Measurements from ENCODE around the gene ROS1. TPM values are rescaled to one million over a fixed set of nuclear protein-coding genes. Genes with fewer than 3 reads are reported as not detected.
"Not testable (repeated sequence)": the region's sequence is repeated elsewhere in the genome, so short reads cannot be mapped to it uniquely, and the experiment has no call there.

ROS1 gene
- polyA plus RNA-seq (ENCODE audit: insufficient read length in 3 of 3) = under 1 TPM; 0.08 to 0.14 (median 0.14) TPM
- long read RNA-seq, donor 1 = 0 reads
- long read RNA-seq, donor 2 = 0 reads
- long read RNA-seq, donor 3 = 0 reads
- long read RNA-seq, donor 4 = 0 reads
- long read RNA-seq, donor 5 = 0 reads
- long read RNA-seq, donor 6 = 0 reads
- long read RNA-seq, donor 7 = 0 reads
- long read RNA-seq, donor 8 = 0 reads
- long read RNA-seq, donor 9 = 0 reads
- long read RNA-seq, donor 10 = 0 reads
- long read RNA-seq, donor 11 = 0 reads
- long read RNA-seq, donor 12 = 0 reads
- long read RNA-seq, donor 13 = 0 reads
- long read RNA-seq, donor 14 = 0 reads
- long read RNA-seq, donor 15 = 0 reads
- long read RNA-seq, donor 16 = 0 reads

DNA sequence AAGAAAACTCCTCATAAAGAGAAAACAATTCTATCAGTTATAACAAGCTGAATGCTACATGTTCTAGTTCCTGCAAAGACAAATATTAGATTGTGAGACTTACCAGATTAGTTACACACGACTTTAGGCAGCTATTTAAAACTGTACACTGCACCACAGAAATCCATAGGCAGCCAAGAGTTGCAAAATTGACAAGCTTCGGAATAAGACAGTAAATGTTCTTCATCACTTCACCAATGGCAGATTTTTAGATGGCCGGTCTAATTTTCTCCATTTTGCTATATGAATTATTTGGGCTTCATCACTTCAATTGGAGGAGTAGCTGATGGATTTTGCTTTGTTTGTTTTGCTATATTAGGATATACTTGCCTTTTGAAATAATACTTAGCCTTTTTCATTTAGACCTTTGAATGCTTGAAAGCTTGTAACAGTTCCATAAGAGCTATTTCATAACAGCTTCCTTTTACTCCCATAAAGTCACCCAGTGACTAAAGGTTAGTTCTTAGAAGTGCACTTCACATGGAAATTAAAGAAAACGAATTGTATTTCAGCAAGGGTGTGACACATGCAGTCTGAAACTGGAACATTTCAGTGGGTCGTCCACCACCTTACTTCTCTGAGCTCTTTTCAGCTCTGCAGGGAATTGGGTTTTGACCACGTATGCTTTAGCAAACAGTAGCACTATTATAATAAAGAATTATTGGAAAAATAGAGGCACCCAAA, at the start of gene ROS1:
ROS1 (minus strand) TSS at position 512 of the 723 bp plus-strand sequence; CDS start at position 226, 286 bp downstream.
- no peak for DNase-seq (ENCODE audit: extremely low read depth in 1 of 11, low read depth in 9 of 11, low spot score in 4 of 11)

DNA sequence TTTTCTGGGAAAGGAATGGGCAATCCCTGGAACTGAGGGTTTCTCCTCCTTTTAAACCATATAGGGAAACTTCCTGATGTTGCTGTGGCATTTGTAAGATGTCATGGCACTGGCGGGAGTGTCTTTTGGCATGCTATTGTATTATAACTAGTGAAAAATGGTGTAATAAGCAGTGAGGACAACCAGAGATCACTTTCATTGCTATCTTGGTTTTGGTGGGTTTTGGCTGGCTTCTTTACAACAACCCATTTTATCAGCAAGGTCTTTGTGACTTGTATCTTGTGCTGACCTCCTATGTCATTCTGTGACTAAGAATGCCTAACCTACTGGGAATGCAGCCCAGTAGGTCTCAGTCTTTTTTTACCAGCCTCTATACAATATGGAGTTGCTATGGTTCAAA, 47.7 kb upstream of the ROS1 start:
- DNase-seq (ENCODE audit: extremely low read depth in 1 of 11, low read depth in 9 of 11, low spot score in 4 of 11) = no peak

DNA sequence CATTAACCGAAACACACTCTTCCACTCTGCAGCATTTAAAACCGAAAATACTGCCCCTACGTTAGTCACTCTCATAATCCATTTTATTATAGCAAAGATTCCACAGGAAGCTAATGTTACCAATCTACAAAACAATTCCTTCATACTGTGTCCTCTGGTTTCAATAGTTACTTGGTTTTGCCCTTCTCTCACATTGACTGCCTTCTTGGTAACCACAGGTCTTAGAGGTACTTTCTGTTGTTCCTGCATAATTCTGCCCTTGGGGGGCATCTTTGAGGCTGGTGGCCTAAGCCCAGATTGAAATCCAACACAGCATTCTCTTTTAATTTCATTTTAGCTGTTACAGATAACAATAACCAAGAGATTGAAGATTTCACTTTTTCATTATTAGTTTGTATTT, 46.9 kb upstream of the ROS1 start:
- no peak for DNase-seq (ENCODE audit: extremely low read depth in 1 of 11, low read depth in 9 of 11, low spot score in 4 of 11)

DNA sequence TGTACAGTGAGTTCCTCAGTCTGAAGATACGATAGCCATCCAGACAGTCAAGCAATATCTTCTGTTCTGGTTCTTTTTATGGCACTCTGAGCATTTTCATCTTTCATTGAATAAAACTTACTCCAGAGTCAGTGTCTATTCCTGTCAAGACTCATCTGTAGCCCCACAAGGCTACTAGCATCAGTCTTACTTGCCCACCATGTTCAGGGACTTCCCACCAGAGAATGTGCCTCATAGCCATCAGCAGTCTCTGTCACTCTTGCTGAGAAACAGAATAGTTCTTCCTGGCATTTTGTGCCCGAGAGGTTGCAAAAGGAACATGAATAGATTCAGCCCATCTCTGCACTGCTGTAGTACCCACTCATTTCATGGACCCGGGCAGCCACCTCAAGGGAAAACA, 44.0 kb upstream of the ROS1 start:
- DNase-seq (ENCODE audit: extremely low read depth in 1 of 11, low read depth in 9 of 11, low spot score in 4 of 11) = no peak

DNA sequence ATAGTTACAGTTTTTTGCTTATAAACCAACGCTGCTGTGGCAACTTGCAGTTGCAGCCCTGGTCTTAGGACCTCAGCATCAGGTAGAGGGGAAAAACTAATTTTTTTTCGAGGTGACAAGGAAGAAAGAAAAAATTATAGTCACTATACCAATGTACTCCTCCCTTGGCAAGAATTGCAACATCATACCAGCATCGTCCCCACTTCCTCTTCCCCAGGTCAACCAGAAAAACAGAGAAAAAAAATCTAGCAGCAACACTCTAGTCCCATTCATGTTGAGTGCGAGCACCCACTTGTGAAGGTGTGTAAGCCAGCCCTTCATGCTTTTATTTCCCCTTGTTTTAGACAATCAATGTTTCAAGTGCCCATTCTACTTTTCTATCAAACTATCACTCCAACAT, 43.6 kb upstream of the ROS1 start:
- DNase-seq (ENCODE audit: extremely low read depth in 1 of 11, low read depth in 9 of 11, low spot score in 4 of 11) = no peak

DNA sequence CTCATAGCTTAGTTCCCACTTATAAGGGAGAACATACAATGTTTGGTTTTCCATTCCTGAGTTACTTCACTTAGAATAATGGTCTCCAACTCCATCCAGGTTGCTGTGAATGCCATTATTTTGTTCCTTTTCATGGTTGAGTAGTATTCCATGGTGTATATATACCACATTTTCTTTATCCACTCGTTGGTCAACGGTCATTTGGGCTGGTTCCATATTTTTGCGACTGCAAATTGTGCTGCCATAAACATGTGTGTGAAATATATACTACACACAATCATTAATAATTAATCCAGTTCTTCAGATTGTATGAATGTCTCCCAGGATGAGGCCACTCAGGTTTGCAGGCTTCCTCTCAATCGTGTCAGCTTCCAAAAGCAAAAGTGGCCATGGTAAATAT, 42.8 kb upstream of the ROS1 start:
- DNase-seq (ENCODE audit: extremely low read depth in 1 of 11, low read depth in 9 of 11, low spot score in 4 of 11) = not testable (repeated sequence)

DNA sequence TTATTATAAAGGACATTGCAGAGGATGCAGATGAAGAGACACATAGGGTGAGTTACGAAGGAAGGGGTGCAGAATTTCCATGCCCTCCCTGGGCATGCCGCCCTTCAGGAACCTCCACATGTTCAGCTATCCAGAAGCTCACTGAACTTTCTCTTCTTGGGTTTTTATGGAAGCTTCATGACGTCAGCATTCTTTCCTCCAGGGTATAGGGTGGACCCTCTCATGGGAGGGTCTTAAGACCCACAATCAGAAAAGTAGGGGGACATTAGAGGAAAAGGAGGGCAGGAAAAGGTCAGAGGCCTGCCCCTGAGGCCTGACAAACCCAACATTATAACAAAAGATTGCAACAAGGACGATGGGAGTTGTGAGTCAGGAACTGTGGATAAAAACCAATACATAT, 42.1 kb upstream of the ROS1 start:
- DNase-seq (ENCODE audit: extremely low read depth in 1 of 11, low read depth in 9 of 11, low spot score in 4 of 11) = no peak

DNA sequence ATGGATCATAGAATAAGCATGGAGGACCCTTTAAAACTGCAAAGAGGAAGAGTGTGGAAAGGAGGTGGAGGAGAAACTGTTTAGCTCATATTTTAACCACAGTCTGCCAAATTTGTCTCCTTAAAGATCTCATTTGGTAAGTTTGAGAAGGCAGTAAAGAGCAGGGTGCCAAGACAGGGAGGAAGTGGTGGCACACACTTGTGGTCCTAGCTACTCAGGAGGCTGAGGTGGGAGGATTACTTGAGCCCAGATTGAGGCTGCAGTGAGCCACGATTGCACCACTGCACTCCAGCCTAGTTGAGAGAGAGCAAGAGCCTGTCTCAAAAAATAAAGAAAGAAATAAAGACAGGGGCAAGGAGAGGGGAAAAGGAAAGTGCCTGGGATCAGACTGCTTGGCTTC, 39.9 kb upstream of the ROS1 start:
- no peak for DNase-seq (ENCODE audit: extremely low read depth in 1 of 11, low read depth in 9 of 11, low spot score in 4 of 11)

DNA sequence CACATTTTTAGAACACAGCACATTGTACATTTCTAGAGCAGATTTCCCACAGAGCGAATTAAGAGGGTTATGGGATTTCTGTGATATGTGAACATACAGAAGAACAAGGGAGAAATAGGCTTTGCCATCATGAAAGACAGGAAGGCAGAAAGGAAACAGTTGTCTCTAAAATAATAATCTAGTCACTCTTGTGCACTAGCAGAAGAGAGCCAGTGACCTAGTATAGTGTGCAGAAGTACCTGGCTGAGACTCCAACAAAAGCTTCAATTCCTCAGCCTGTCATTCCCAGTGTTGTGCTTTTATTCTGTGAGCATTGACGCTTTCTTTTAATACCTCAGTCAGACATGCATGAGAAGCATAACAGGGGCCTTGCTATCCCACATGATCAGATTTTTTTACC, 39.0 kb upstream of the ROS1 start:
- DNase-seq (ENCODE audit: extremely low read depth in 1 of 11, low read depth in 9 of 11, low spot score in 4 of 11) = no peak

DNA sequence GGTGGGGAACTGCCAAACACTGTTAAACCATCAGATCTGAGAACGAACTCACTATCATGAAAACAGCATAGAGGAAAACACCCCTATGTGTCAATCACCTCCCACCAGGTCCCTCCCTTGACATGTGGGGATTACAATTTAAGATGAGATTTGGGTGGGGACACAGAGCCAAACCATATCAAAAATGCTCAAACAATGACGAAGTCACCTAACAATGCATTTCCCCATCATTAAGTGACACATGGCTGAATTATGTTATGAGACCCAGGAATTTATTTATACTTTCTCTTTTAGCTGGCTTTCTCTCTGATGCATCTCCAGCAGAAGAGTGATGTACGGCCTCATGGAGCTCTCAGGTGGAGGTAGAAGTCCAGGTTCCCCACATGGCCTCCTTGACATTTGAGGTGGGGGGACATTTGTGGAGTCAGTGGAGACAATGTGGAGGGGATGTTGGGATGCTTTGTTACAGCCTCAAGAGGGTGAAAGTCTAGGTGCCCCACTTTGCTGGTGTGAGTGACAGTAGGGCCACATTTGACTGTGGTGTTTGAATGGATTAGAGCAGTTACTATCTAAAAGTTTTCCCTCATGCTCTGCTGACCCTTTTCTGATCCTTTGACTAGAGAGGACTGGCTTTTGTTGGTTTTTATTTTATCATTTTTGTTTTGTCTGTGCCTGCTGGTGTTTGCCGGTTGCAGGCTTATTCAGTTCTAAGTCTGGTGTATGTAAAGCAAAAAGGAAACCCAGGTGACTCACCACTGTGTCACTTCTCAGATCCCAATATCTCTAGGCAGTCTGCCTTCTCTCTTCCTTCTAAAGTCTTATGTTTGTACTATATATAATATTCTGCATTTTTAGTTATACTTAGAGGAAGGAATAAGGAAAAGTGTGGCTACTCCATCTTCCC, 38.3 kb upstream of the ROS1 start:
- no peak for DNase-seq (ENCODE audit: extremely low read depth in 1 of 11, low read depth in 9 of 11, low spot score in 4 of 11)

DNA sequence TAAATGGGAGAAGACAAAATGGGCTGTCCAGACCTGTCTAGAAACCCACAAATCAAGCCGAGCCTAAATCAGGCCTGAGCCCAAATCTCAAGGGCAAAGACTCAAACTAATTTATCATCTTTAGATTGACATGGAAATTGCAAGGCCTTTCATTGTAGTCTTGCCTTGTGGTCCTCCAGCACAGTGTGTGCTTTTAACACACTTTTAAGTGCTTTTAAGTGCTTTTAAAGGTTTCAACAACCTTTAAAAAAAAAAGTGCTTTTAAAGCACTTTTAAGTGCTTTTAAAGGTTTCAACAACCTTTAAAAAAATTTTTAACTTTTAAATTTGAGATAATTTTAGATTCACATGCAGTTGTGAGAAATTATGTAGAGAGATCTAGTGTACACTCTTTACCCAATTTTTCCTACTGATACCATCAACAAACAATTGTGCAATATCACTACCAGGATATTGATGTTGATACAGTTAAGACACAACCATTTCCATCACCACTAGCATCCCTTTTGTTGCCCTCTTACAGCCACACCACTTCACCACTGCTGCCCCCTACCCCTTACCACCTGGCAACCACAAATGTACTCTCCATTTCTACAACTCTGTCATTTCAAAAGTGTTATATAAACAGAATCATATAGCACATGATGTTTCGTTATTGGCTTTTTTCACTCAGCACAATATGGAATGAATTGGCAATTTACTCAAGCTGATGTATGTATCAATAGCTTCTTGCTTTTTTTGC, 33.6 kb upstream of the ROS1 start:
- DNase-seq (ENCODE audit: extremely low read depth in 1 of 11, low read depth in 9 of 11, low spot score in 4 of 11) = no peak

DNA sequence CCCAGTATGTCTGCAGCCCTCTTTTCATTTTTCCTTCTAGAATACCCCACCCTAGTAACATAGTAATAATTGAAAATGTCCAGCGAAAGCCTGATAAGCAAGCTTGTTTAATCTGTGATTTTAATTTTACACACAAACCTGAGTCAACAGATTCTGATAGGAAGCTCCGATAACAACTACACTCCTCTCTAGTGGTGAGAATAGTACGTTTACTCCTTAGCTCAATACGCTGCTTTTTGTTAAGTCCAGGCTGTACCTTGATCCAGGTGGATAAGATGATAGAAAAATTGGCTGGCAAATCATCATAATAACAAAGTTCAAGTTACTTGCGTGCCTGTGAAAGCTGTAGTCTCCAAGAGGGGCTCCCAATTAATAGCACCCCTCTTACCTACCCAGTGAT, 31.3 kb upstream of the ROS1 start:
- DNase-seq (ENCODE audit: extremely low read depth in 1 of 11, low read depth in 9 of 11, low spot score in 4 of 11) = no peak

DNA sequence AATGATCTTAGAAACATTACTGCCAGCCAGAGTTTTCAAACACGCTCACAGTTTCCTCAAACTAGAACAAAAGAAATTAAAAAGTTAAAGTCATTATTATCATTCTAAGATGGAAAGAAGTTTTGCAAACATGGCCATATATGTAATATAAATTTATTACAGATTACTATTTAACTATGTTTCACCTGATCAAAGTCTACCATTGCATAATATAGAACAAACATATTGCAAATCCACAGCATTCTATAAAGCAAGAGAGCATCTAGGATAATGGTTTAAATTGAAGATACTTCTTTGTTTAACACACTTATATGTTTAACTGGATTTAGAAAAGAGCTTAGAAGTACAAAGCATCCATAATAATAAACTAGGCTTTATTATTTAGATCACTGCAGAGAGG, 30.5 kb upstream of the ROS1 start:
- DNase-seq (ENCODE audit: extremely low read depth in 1 of 11, low read depth in 9 of 11, low spot score in 4 of 11) = no peak

DNA sequence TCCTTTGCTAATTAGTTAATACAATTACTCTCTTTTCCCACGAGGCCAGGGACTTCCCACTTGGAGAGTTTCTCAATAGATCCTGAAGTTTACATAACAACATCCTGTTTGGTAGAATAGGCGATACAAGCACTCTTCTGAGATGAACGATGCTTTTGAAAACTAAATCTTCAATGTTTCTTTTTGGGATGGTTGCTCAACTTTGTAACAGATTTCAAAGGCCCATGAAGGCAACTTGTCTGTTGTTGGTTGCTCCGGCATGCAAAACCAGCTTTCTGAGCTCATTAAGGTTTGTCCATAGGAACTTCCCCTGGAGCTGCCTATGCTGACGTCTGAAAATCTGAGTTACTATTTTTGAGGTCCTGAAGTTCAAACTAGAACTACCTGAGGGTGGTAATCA, 25.9 kb upstream of the ROS1 start:
- DNase-seq (ENCODE audit: extremely low read depth in 1 of 11, low read depth in 9 of 11, low spot score in 4 of 11) = no peak

DNA sequence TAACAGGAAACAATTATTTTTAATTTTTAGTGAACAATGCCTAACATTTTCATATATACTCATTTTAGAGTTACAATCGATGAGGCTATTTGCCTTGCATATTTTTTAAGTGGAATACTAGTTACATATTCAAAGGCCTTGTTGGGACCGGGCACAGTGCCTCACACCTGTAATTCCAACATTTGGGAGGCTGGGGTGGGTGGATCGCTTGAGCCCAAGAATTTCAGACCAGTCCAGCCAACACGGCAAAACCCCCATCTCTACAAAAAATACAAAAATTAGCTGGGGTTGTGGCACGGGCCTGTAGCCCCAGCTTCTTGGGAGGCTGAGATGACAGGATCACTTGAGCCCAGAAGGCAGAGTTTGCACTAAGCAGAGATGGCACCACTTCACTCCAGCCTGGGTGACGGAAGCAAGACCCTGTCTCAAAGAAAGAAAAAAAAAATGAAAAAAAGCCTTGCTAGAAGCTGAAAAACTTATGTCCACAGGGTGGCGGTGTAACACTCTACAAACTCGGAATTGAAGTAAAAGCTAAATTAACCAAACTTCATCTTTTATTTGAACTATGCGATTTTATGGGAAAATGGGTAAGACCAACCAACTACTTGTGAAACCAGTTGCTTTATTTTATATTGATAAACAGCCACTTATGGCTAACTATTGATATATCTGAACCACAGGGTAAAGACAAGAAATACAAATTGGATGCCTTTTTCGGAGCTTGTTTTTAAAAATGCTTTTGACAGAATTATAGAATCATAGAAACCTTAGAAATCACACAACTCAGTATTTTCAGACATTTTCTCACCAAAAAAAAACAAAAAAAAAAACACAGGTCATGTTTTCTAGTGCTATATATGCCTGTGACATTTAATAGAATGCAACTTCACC, 24.1 kb upstream of the ROS1 start:
- DNase-seq (ENCODE audit: extremely low read depth in 1 of 11, low read depth in 9 of 11, low spot score in 4 of 11) = peak; percentile 54 to 76 (median 64)

DNA sequence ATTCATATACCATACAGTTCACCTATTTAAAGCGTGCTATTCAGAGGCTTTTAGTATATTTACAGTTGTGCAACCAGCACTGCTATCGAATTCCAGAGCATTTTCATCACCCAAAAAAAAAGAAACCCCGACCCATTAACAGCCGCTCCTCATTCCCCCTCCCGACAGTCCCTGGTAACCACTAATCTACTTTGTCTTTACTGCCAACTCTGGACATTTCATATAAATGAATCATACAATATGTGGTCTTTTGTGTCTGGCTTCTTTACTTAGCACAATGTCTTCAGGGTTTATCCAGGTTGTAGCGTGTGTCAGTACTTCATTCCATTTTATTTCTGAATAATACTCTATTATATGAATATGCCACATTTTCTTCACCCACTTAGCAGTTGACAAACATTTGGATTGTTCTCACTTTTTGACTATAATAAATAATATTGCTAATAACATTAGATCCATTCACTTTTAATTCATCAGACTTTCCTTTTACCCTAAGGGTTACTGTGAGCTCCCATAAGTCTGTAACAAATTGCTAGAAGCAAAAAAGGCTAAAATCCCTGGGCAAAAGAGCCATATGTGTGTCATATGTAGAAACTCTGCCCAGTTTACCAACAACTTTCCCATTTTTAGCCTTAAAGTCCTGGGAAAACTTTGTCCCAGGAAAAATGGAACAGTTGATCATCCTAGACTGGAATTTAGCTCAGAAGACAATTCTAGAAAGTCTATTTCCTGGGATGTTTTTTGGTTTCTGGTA, 23.2 kb upstream of the ROS1 start:
- DNase-seq (ENCODE audit: extremely low read depth in 1 of 11, low read depth in 9 of 11, low spot score in 4 of 11) = no peak

DNA sequence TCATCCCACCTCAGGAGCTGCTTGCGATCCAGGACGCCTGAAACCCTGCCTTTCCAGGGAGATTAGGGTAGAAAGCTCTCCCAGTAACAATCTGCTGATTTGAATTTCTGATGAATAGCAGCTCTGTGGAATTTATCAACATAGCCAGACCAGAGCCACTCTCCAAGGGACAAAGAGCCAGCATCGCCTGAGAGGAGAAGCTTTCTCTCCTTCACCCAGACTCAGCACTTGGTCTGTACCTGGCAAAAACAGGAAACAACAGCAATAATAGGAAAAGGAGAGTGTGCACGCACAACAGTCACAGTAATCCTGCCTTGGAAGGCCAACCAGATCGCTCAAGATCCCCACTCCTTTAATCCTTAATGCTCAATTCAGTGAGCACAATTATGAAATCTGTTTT, 22.3 kb upstream of the ROS1 start:
- DNase-seq (ENCODE audit: extremely low read depth in 1 of 11, low read depth in 9 of 11, low spot score in 4 of 11) = no peak
